HepG2 (cell line): Measurements from ENCODE around the gene STAT1. TPM values are rescaled to one million over a fixed set of nuclear protein-coding genes. Genes with fewer than 3 reads are reported as not detected.

ENCODE experiments used
- MYNN ChIP-seq: sonication (generic); formaldehyde crosslinking; IDR thresholded peaks from 2 replicates; pipeline ENCODE4 v1.4.0; 2020; ENCODE audit warnings: mild to moderate bottlenecking, low read depth, missing genetic modification reagents
- ZBTB7A ChIP-seq: sonication (generic); formaldehyde crosslinking; IDR thresholded peaks from 2 replicates; pipeline ENCODE4 v1.8.0; 2022; ENCODE audit warnings: mild to moderate bottlenecking, missing genetic modification reagents
- ZNF256 ChIP-seq: sonication (generic); formaldehyde crosslinking; conservative IDR thresholded peaks from 2 replicates; pipeline ENCODE4 v1.4.0; 2020; ENCODE audit warnings: missing genetic modification reagents
- polyA plus RNA-seq, 8 experiments: library from polyadenylated mRNA; depleted of rRNA in 3 of 8; stranded (reverse) in 7 of 8; unstranded in 1 of 8; fragments of >200 nt; fragmentation: Illumina TruSeq in 4 of 8; extraction: Trizol in 4 of 8; gene quantifications; 2 replicates each; pipeline versions ENCODE4 v1.2.1 to v1.2.3, GENCODE V29; 2011 to 2016; ENCODE audit warnings: low read depth in 4 of 8, missing spikeins in 1 of 8, mixed read lengths in 1 of 8; ENCODE audit not compliant: insufficient read depth in 1 of 8
- total RNA-seq, 5 experiments: library from RNA; depleted of rRNA; stranded (reverse); fragments of >200 nt; fragmentation: Illumina TruSeq; extraction: Trizol; gene quantifications; 2 replicates each; pipeline ENCODE4 v1.2.3, GENCODE V29; 2016; ENCODE audit warnings: low read depth in 1 of 5

Gene STAT1
- total and polyA plus RNA-seq, 2 of the 13 experiments (the other 11 are each of a cell fraction or from before 2014, with no cell fraction given): 21.8 to 59.6 TPM

GRCh38 chr2:190920085-190920484 is 93.9 kb downstream of the STAT1 start (continued):
- TF ChIP-seq MYNN (no peak), ZNF256 (CRISPR knock-in tag) (no peak), ZBTB7A (CRISPR knock-in tag) (no peak)
- TF ChIP-seq, all 625 proteins: peak for 0

Other genes with a start within 250 kb of the STAT1 start
- 183 and 212 TPM in 2 replicates for gene GLS, start 133.3 kb downstream of the STAT1 start, total RNA-seq (2016; rRNA removed; fragmentation: Illumina TruSeq; extraction: Trizol)
- gene GLS, start 133.3 kb downstream of the STAT1 start, polyA plus RNA-seq (2011; rRNA removed): 65.4 and 78.6 TPM in 2 replicates
- gene STAT4, start 136.8 kb upstream of the STAT1 start, total RNA-seq (2016; rRNA removed; fragmentation: Illumina TruSeq; extraction: Trizol): not detected in 2 replicates
- gene STAT4, start 136.8 kb upstream of the STAT1 start, polyA plus RNA-seq (2011; rRNA removed): 0.37 and 0.40 TPM in 2 replicates
- 89.8 and 134 TPM in 2 replicates for gene MYO1B, start 231.2 kb upstream of the STAT1 start, total RNA-seq (2016; rRNA removed; fragmentation: Illumina TruSeq; extraction: Trizol)
- gene MYO1B, start 231.2 kb upstream of the STAT1 start, polyA plus RNA-seq (2011; rRNA removed): 29.5 and 36.9 TPM in 2 replicates